GM12878 (cell line): ENCODE data around the gene TMEM225B. TPM values are rescaled to one million over a fixed set of nuclear protein-coding genes. Genes with fewer than 3 reads are reported as not detected.
A peak's percentile ranks its signal among the peaks of the same experiment; 100 is the strongest.

ENCODE experiments used
- ATAC-seq: fragments of 200-7000 bp; cut with Tn5 transposase; 3 replicates; pipeline ENCODE4 v1.9.1; 2020; ENCODE audit warnings: mild to moderate bottlenecking, moderate library complexity
- BruUV-seq: library from RNA; stranded (reverse); fragments of 400-500 nt; replicated peaks from 2 replicates; lab custom pipeline; 2021; lab: Mats Ljungman, UMichigan
- CTCF ChIA-PET: fragments of 300-600 bp; sonication (Branson Sonifier 250); formaldehyde crosslinking; extraction: SDS; loops from one replicate; lab custom pipeline; 2021; ENCODE audit warnings: inconsistent platforms; lab: Yijun Ruan, JAX
- POLR2A ChIA-PET: fragments of 350-600 bp; formaldehyde crosslinking; extraction: SDS; loops from one replicate; lab custom pipeline; 2021; ENCODE audit warnings: inconsistent platforms; lab: Charles Lee
- RAD21 ChIA-PET: fragments of 300-600 bp; sonication (Branson Sonifier 250); formaldehyde crosslinking; loops from one replicate; lab custom pipeline; 2023; ENCODE audit warnings: antibody characterized with exemption; ENCODE audit not compliant: unreplicated experiment; lab: Charles Lee
- SMC1A ChIA-PET: fragments of 300-600 bp; sonication (Branson Sonifier 250); formaldehyde crosslinking; loops from one replicate; lab custom pipeline; 2023; ENCODE audit not compliant: unreplicated experiment, uncharacterized antibody; lab: Charles Lee
- DNase-seq: peaks from one replicate; pipeline ENCODE4 v3.0.0-alpha.2; 2011; ENCODE audit warnings: low read depth, low spot score
- FAIRE-seq: peaks from 3 replicates; lab custom pipeline; 2011; peaks lifted over from hg19 to GRCh38; lab: Jason Lieb, UNC
- H2AFZ ChIP-seq: 2 replicates; pipeline ENCODE4 v1.6.0; 2011; ENCODE audit warnings: low read depth, low read length, control low read depth; ENCODE audit not compliant: control insufficient read depth
- H3K27ac ChIP-seq: 2 replicates; pipeline ENCODE4 v1.5.1; 2011; ENCODE audit warnings: control low read depth; ENCODE audit not compliant: control insufficient read depth, insufficient read depth
- H3K27me3 ChIP-seq, 2 experiments: replicated peaks in 1 of 2; 2 replicates each; pipeline versions ENCODE4 v1.6.0 to v1.6.1; 2011; ENCODE audit warnings: low read length in 1 of 2; ENCODE audit not compliant: control insufficient read depth in 2 of 2, insufficient read depth in 2 of 2
- H3K36me3 ChIP-seq, 2 experiments: 2 replicates each; pipeline ENCODE4 v1.5.1; 2011; ENCODE audit warnings: low read length in 1 of 2; ENCODE audit not compliant: control insufficient read depth in 2 of 2, insufficient read depth in 2 of 2
- H3K4me1 ChIP-seq: 2 replicates; pipeline ENCODE4 v1.6.1; 2011; ENCODE audit warnings: mild to moderate bottlenecking, low read length, moderate library complexity, mixed read lengths; ENCODE audit not compliant: control insufficient read depth, insufficient read depth
- H3K4me2 ChIP-seq: 2 replicates; pipeline ENCODE4 v1.6.0; 2011; ENCODE audit warnings: control low read depth; ENCODE audit not compliant: control insufficient read depth, insufficient read depth
- H3K4me3 ChIP-seq: fragments of 200-600 bp; sonication (generic); 2 replicates; pipeline ENCODE4 v1.5.1; 2016
- H3K79me2 ChIP-seq: 2 replicates; pipeline ENCODE4 v1.6.0; 2011; ENCODE audit warnings: low read length; ENCODE audit not compliant: control insufficient read depth, insufficient read depth
- H3K9ac ChIP-seq: 2 replicates; pipeline ENCODE4 v1.8.0; 2011; ENCODE audit warnings: low read length, control low read depth, mixed read lengths; ENCODE audit not compliant: control insufficient read depth, insufficient read depth
- H3K9me3 ChIP-seq: replicated peaks from 3 replicates; pipeline ENCODE4 v1.5.1; 2011; ENCODE audit warnings: mild to moderate bottlenecking, low read length; ENCODE audit not compliant: control insufficient read depth, insufficient read depth
- H4K20me1 ChIP-seq: 2 replicates; pipeline ENCODE4 v1.6.0; 2011; ENCODE audit not compliant: control insufficient read depth, insufficient read depth
- REST ChIP-seq: IDR thresholded peaks from 2 replicates; pipeline ENCODE4 v1.6.1; 2012; ENCODE audit warnings: mild to moderate bottlenecking, low read depth, low read length
- YY1 ChIP-seq: IDR thresholded peaks from 2 replicates; pipeline ENCODE4 v1.6.1; 2011; ENCODE audit warnings: low read depth, mild to moderate bottlenecking, low read length
- ZNF687 ChIP-seq: fragments of 450-650 bp; IDR thresholded peaks from 2 replicates; pipeline ENCODE4 v1.6.1; 2017; ENCODE audit warnings: mild to moderate bottlenecking, moderate library complexity
- WGBS: methylation state at CpG from one replicate; pipeline ENCODE4 v1.1.6; 2016; ENCODE audit warnings: low lambda C conversion rate; ENCODE audit not compliant: insufficient replicate concordance, insufficient coverage; ENCODE audit errors: missing lambda C conversion rate; 5-methylcytosine and 5-hydroxymethylcytosine counted together
- in situ Hi-C: fragments of 300-500 bp; cut with MboI; formaldehyde crosslinking; loops from 9 replicates; pipeline ENCODE4 v1.14.3; 2018; ENCODE audit warnings: mixed read lengths
- intact Hi-C: fragments of 100-400 bp; cut with micrococcal nuclease; formaldehyde crosslinking; loops from one replicate; pipeline ENCODE4 v1.14.2; 2022; ENCODE audit not compliant: unreplicated experiment
- polyA plus RNA-seq, 11 experiments: library from polyadenylated mRNA; depleted of rRNA in 4 of 11; unstranded in 6 of 11; stranded (reverse) in 5 of 11; fragments of >200 nt; fragmentation: Nextera tagmentation in 4 of 11; fragmentation: Illumina TruSeq in 1 of 11; extraction: Ambion mirVana in 4 of 11; extraction: Trizol in 1 of 11; gene quantifications; 1 replicate in 1 of 11; 2 replicates in 10 of 11; pipeline versions ENCODE4 v1.2.1 to v1.2.3, GENCODE V29; 2011 to 2016; ENCODE audit warnings: inconsistent platforms in 2 of 11, missing spikeins in 2 of 11, low read depth in 1 of 11
- total RNA-seq, 4 experiments: library from RNA; depleted of rRNA in 3 of 4; stranded (reverse); fragments of >200 nt in 3 of 4; fragmentation: Illumina TruSeq in 1 of 4; extraction: Trizol in 1 of 4; gene quantifications; 2 replicates each; pipeline versions ENCODE4 v1.2.1 to v1.2.3, GENCODE V29; 2013 to 2021

Gene TMEM225B
- total and polyA plus RNA-seq, 10 of the 15 experiments (the other 5 are each of a cell fraction or from before 2014, with no cell fraction given): 0.22 to 1.9 (median 0.43) TPM

GRCh38 chr7:99557196-99557607 lies 40.9 kb upstream of the TMEM225B start:
- Histone ChIP-seq H3K4me1 (0 out of 2 replicates have a peak, but pooled peaks cover 3% of the 10 kb centered on the region), H3K9ac (peak overlapping the region; percentile 98), H3K27ac (peak overlapping the region; percentile 94), H2AFZ (no peak overlapping the region), H3K4me3 (peak overlapping the region; percentile 100), H4K20me1 (no peaks in the 10 kb centered on the region), H3K9me3 (no peaks in the 10 kb centered on the region), H3K36me3 (peaks cover 7 to 18% of the 10 kb centered on the region in 2 experiments), H3K79me2 (peaks cover 48% of the 10 kb centered on the region), H3K27me3 (no peaks in the 10 kb centered on the region), H3K4me2 (peak overlapping the region; percentile 98)
- ATAC-seq (no peak), DNase-seq (no peak), FAIRE-seq (no peak)
- POLR2A ChIA-PET: interaction anchor here (0.6 to 3.5 kb wide), 5 partner anchors 53 to 1560 kb away, joined by 3 to 18 read pairs (median 4); partner anchors contain the start of genes ZKSCAN5 and ZNF394
- SMC1A ChIA-PET: interaction anchor here (2.0 kb wide), 1 partner anchor 53 kb away, joined by 5 read pairs; the partner anchor contains the start of gene ZKSCAN5
- RAD21 ChIA-PET: interaction anchor here (1.3 to 2.1 kb wide), 3 partner anchors 53 to 362 kb away, joined by 3 to 10 read pairs (median 4); partner anchors contain the start of genes TRIM4 and ZKSCAN5
- intact Hi-C loops (no loop called here), in situ Hi-C loops (no loop called here)
- WGBS: 74% methylated on average over 4 of the region's 4 CpGs
- no TSS peak for BruUV-seq
- no peak for TF ChIP-seq ZNF687
- TF ChIP-seq REST: peak; percentile 63; the same call in 1 of the 2 replicates
- TF ChIP-seq YY1: 0 out of 2 replicates have a peak, but pooled peaks have one; percentile 29
- CTCF ChIA-PET: interaction anchor here (0.6 to 2.0 kb wide), 3 partner anchors 32 to 60 kb away, joined by 3 to 7 read pairs (median 3); partner anchors contain the start of genes ZKSCAN5 and ZSCAN25
